ENCODE measurements around the gene NEURL1.

Gene NEURL1

DNA sequence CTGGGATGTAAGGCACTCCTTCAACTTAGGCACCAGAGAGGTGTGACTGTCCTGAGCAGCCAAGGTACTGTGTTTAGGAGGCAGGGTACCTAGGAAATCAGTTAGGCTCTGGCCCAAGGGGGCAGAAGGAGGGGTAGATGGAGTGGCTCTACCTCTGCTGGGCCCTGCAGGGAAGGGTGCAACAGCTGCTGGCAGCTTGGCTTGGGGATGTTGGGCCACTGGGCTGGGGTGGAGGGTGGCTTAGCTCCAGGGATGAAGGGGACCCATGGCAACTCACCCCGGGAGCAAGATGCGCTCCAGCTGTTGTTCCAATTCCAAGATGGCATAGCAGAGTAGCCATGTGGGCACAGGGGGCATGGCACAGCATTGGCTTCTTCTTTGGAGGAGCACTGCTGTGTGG, 42.1 kb downstream of the NEURL1 start:
- H3K27ac Mint-ChIP-seq = no peak overlapping the region
- no peak overlapping the region for H3K4me3 Mint-ChIP-seq
- no peak for DNase-seq
- H3K27me3 Mint-ChIP-seq = peaks cover 32% of the 10 kb centered on the region
- H3K36me3 Mint-ChIP-seq (ENCODE audit: low read depth) = no peaks in the 10 kb centered on the region
- no peaks in the 10 kb centered on the region for H3K4me1 Mint-ChIP-seq (ENCODE audit: low read depth)
- H3K9me3 Mint-ChIP-seq = peaks cover 7% of the 10 kb centered on the region

DNA sequence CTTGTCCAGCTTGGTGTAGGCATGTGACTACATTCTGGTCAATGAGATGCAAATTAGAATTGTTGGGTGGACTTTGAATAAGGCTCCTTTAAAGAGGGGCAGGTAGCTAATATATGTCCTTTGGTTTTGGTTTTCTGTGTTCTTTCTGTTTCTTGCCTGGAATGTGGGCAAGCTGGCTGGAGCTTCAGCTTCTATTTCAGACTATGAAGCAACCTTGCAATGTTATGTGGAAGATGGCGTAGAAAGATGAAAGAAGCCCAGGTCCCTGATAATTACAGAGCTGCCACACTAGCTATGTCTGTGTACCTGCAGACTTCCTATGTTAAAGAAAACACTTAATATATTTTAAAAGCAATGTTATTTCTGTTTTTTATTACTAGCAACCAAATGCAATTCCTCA, 46.2 kb downstream of the NEURL1 start:
- Mint-ChIP-seq H3K9me3 (no peaks in the 10 kb centered on the region), H3K4me3 (no peak overlapping the region), H3K27me3 (peaks cover 42% of the 10 kb centered on the region)

DNA sequence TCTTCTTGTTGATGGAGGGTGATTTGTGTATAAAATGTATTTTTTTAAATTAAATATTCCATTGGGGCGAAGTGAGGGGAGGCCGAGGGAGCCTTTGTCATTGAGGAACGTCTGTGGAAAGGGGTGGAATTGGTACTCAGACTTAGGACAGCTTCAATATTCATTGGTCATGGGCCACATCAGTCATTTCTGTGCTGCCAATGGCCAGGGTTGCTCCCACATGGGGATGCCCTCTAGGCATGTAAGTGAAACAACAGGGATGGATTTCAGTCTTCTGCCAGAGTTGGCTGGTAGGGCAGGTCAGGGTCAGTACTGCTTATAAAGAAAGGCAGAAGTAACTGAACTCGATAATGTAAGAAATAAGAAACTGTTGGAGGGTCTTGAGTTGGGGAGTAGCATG, 47.2 kb downstream of the NEURL1 start:
- Mint-ChIP-seq H3K27ac (no peak overlapping the region), H3K9me3 (no peaks in the 10 kb centered on the region), H3K36me3 (ENCODE audit: low read depth) (no peaks in the 10 kb centered on the region), H3K4me1 (ENCODE audit: low read depth) (peaks cover 13% of the 10 kb centered on the region), H3K4me3 (no peak overlapping the region), H3K27me3 (peaks cover 34% of the 10 kb centered on the region)
- DNase-seq = no peak

More for the DNA sequence above, 46.2 kb downstream of the NEURL1 start:
- Mint-ChIP-seq H3K4me1 (ENCODE audit: low read depth) (peaks cover 13% of the 10 kb centered on the region), H3K36me3 (ENCODE audit: low read depth) (no peaks in the 10 kb centered on the region), H3K27ac (no peak overlapping the region)
- DNase-seq = no peak

- H3K4me1 Mint-ChIP-seq (ENCODE audit: low read depth) = peaks cover 13% of the 10 kb centered on the region
- H3K27ac Mint-ChIP-seq = no peak overlapping the region
- H3K36me3 Mint-ChIP-seq (ENCODE audit: low read depth) = no peaks in the 10 kb centered on the region
- no peaks in the 10 kb centered on the region for H3K9me3 Mint-ChIP-seq
- no peak overlapping the region for H3K4me3 Mint-ChIP-seq
- no peak for DNase-seq
- peaks cover 30% of the 10 kb centered on the region for H3K27me3 Mint-ChIP-seq
Measured at GRCh38 chr10:103541616-103542015, 48.1 kb downstream of the NEURL1 start.

- no peaks in the 10 kb centered on the region for H3K9me3 Mint-ChIP-seq
- peak overlapping the region; percentile 11 for H3K27ac Mint-ChIP-seq
- peaks cover 24% of the 10 kb centered on the region for H3K27me3 Mint-ChIP-seq
- no peaks in the 10 kb centered on the region for H3K36me3 Mint-ChIP-seq (ENCODE audit: low read depth)
- peak overlapping the region; percentile 71 for H3K4me3 Mint-ChIP-seq
- DNase-seq = peak; percentile 42
- H3K4me1 Mint-ChIP-seq (ENCODE audit: low read depth) = peaks cover 13% of the 10 kb centered on the region
Measured at GRCh38 chr10:103542764-103543616, 49.5 kb downstream of the NEURL1 start.

DNA sequence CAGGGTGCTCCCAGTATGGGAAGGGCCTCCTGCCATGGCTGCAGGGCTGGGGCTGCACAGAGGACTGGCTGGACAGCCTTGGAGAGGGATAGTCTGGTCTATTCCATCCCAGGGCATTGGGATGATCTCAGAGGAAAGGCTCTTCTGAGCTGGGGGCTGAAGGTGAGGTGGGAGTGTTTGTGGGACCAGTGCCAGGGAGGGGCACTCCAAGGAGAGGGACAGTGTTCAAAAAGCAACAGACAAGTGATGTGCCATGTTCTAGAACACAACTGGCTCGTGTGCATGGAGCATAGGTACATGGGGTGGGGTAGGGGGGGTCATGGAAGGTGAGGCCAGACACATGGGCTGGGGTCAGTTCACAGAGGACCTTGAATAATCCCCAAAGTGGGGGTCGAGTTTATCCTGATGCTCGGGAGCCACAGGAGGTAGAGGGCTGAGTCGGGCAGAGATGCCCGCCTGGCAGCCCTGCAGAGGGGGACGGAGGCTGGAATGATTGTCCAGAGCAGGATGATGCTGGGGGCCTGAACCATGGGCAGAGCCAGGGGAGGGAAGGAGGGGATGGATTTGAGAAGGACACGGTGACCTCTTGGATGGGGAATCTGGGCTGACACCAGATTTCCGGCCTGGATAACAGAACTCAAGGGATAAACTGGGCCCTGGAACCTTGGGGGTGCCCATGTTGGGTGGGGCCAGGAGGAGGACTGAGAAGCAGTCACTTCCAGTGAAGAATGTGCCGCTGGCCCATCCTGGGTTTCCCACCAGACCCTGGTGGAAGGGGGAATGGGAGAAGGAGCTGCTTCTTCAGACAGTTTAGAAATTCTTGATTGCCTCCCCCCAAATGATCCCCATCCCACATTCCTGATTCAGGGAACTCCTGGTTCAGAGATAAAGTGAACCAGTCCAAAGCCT, 50.4 kb downstream of the NEURL1 start:
- H3K9me3 Mint-ChIP-seq = no peaks in the 10 kb centered on the region
- DNase-seq = no peak
- H3K36me3 Mint-ChIP-seq (ENCODE audit: low read depth) = no peaks in the 10 kb centered on the region
- H3K4me1 Mint-ChIP-seq (ENCODE audit: low read depth) = peaks cover 13% of the 10 kb centered on the region
- no peak overlapping the region for H3K27ac Mint-ChIP-seq
- H3K27me3 Mint-ChIP-seq = peaks cover 23% of the 10 kb centered on the region
- H3K4me3 Mint-ChIP-seq = no peak overlapping the region

- no peak overlapping the region for H3K4me3 Mint-ChIP-seq
- peaks cover 13% of the 10 kb centered on the region for H3K4me1 Mint-ChIP-seq (ENCODE audit: low read depth)
- DNase-seq = no peak
- peaks cover 14% of the 10 kb centered on the region for H3K27me3 Mint-ChIP-seq
- no peak overlapping the region for H3K27ac Mint-ChIP-seq
- H3K36me3 Mint-ChIP-seq (ENCODE audit: low read depth) = no peaks in the 10 kb centered on the region
- no peaks in the 10 kb centered on the region for H3K9me3 Mint-ChIP-seq
Measured at GRCh38 chr10:103544657-103545310, 51.3 kb downstream of the NEURL1 start.

- Mint-ChIP-seq H3K4me1 (ENCODE audit: low read depth) (peaks cover 13% of the 10 kb centered on the region), H3K27me3 (peaks cover 14% of the 10 kb centered on the region), H3K36me3 (ENCODE audit: low read depth) (no peaks in the 10 kb centered on the region), H3K27ac (no peak overlapping the region), H3K4me3 (no peak overlapping the region), H3K9me3 (no peaks in the 10 kb centered on the region)
- DNase-seq = no peak
Measured at GRCh38 chr10:103545366-103545765, 51.9 kb downstream of the NEURL1 start.

- Mint-ChIP-seq H3K27ac (no peak overlapping the region), H3K27me3 (peaks cover 10% of the 10 kb centered on the region), H3K4me1 (ENCODE audit: low read depth) (peaks cover 13% of the 10 kb centered on the region), H3K9me3 (no peaks in the 10 kb centered on the region), H3K36me3 (ENCODE audit: low read depth) (no peaks in the 10 kb centered on the region), H3K4me3 (no peak overlapping the region)
- DNase-seq = no peak
Measured at GRCh38 chr10:103545771-103546281, 52.3 kb downstream of the NEURL1 start.

- Mint-ChIP-seq H3K4me1 (ENCODE audit: low read depth) (peaks cover 13% of the 10 kb centered on the region), H3K4me3 (no peak overlapping the region), H3K9me3 (no peaks in the 10 kb centered on the region), H3K27ac (no peak overlapping the region), H3K36me3 (ENCODE audit: low read depth) (no peaks in the 10 kb centered on the region), H3K27me3 (peaks cover 6% of the 10 kb centered on the region)
- DNase-seq = no peak
Measured at GRCh38 chr10:103546401-103546800, 52.9 kb downstream of the NEURL1 start.

DNA sequence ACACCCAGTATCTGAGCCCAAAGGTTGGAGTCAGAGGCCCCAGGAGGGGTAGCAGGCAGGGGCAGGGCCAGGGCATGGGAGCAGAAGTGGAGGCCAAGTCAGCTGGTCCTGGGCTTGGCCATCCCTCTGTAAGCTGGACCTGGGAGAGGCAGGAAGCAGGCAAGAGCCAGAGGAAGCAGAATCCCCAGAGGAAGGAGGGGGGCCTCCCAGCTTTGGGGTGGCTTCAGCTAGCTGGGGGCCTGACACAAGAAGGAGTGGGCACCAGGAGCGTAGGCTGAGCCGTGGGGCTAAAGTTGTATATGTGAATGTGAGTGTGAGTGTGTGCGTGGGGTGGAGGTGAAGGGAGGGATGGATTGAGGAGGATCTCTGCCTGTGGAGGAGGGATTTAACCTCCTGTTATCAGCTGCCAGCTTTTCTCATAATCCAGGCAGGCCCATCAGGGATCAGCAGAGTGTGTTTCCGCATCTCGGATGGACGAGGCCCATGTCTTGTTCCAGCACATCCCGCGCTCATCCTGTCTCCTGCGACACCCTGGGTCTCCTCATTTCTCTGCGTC, 54.0 kb downstream of the NEURL1 start:
- Mint-ChIP-seq H3K27ac (no peak overlapping the region), H3K36me3 (ENCODE audit: low read depth) (no peaks in the 10 kb centered on the region), H3K27me3 (peaks cover 6% of the 10 kb centered on the region), H3K4me1 (ENCODE audit: low read depth) (peaks cover 11% of the 10 kb centered on the region), H3K9me3 (no peaks in the 10 kb centered on the region), H3K4me3 (no peak overlapping the region)
- DNase-seq = no peak

- Mint-ChIP-seq H3K27ac (no peak overlapping the region), H3K9me3 (no peaks in the 10 kb centered on the region), H3K4me1 (ENCODE audit: low read depth) (peaks cover 6% of the 10 kb centered on the region), H3K36me3 (ENCODE audit: low read depth) (no peaks in the 10 kb centered on the region), H3K27me3 (peaks cover 6% of the 10 kb centered on the region), H3K4me3 (no peak overlapping the region)
- DNase-seq = no peak
Measured at GRCh38 chr10:103548006-103548405, 54.5 kb downstream of the NEURL1 start.

- Mint-ChIP-seq H3K36me3 (ENCODE audit: low read depth) (no peaks in the 10 kb centered on the region), H3K27me3 (peaks cover 5% of the 10 kb centered on the region), H3K27ac (no peak overlapping the region), H3K4me1 (ENCODE audit: low read depth) (peaks cover 5% of the 10 kb centered on the region), H3K4me3 (no peak overlapping the region), H3K9me3 (no peaks in the 10 kb centered on the region)
- DNase-seq = no peak
Measured at GRCh38 chr10:103548581-103549348, 55.3 kb downstream of the NEURL1 start.

All from activated T-cell treated with anti-CD3 and anti-CD28 coated beads, Interleukin-2, amount 50 U/mL, for 24 hours (primary cell).